Esophagus muscularis mucosa (tissue), 4 donors: ENCODE measurements around the gene NLGN3. TPM values are rescaled to one million over a fixed set of nuclear protein-coding genes. Genes with fewer than 3 reads are reported as not detected.

Source experiments
- DNase-seq: peaks from one replicate; pipeline ENCODE4 v3.0.0-alpha.2; 2017; ENCODE audit errors: extremely low spot score
- H3K27ac ChIP-seq, 4 donors: fragments of 200-600 bp; sonication (generic); replicated peaks in 1 of 4; 1 replicate in 3 of 4; 2 replicates in 1 of 4; pipeline ENCODE4 v1.5.1; 2016 to 2019; ENCODE audit warnings: mild to moderate bottlenecking in 1 of 4
- H3K27me3 ChIP-seq, 4 donors: fragments of 200-600 bp; sonication (generic); one replicate each; pipeline versions ENCODE4 v1.5.1 to v1.6.0; 2016 to 2019
- H3K36me3 ChIP-seq, 4 donors: fragments of 200-600 bp; sonication (generic); one replicate each; pipeline ENCODE4 v1.5.1; 2016 to 2019
- H3K4me1 ChIP-seq, 4 donors: fragments of 200-600 bp; sonication (generic); one replicate each; pipeline ENCODE4 v1.5.1; 2016 to 2019
- H3K4me3 ChIP-seq, 4 donors: fragments of 200-600 bp; sonication (generic); 1 replicate in 2 of 4; 2 replicates in 2 of 4; pipeline ENCODE4 v1.5.1; 2016 to 2019; ENCODE audit warnings: mild to moderate bottlenecking in 4 of 4, moderate library complexity in 1 of 4
- H3K9me3 ChIP-seq, 4 donors: fragments of 200-600 bp; sonication (generic); 1 replicate in 3 of 4; 2 replicates in 1 of 4; pipeline ENCODE4 v1.5.1; 2016 to 2019
- EP300 ChIP-seq: sonication (generic); formaldehyde crosslinking; IDR thresholded peaks from one replicate; pipeline ENCODE4 v1.6.1; 2017; ENCODE audit warnings: antibody characterized with exemption
- POLR2A ChIP-seq: fragments of 450-650 bp; IDR thresholded peaks from one replicate; pipeline ENCODE4 v1.6.1; 2017; ENCODE audit warnings: antibody characterized with exemption, moderate library complexity, mild to moderate bottlenecking, low read depth
- POLR2AphosphoS5 ChIP-seq, 2 donors: sonication (generic); formaldehyde crosslinking; IDR thresholded peaks; one replicate each; pipeline ENCODE4 v1.6.1; 2017; ENCODE audit warnings: antibody characterized with exemption in 2 of 2
- WGBS: methylation state at CpG from one replicate; pipeline ENCODE4 v1.1.5; 2018; 5-methylcytosine and 5-hydroxymethylcytosine counted together
- intact Hi-C: fragments of 100-400 bp; cut with DNase I; formaldehyde crosslinking; loops from one replicate; pipeline ENCODE4 v1.15.1; 2023
- total RNA-seq, 4 donors: library from RNA; depleted of rRNA; stranded (reverse); fragments of >200 nt; gene quantifications; one replicate each; pipeline versions ENCODE4 v1.1.0 to v1.2.1, GENCODE V29; 2016
- TF ChIP-seq, protein P1 (sequence below), 3 experiments: fragments of 200-600 bp in 2 of 3; fragments of 450-650 bp in 1 of 3; sonication (generic) in 2 of 3; IDR thresholded peaks; one replicate each; pipeline ENCODE4 v1.5.1; 2017 to 2019; ENCODE audit warnings: antibody characterized with exemption in 3 of 3, mild to moderate bottlenecking in 2 of 3, moderate library complexity in 1 of 3

NLGN3 gene
- total RNA-seq, 4 donors from 2014 or later, result 1.2 to 2.8 (median 2.4) TPM

DNA sequence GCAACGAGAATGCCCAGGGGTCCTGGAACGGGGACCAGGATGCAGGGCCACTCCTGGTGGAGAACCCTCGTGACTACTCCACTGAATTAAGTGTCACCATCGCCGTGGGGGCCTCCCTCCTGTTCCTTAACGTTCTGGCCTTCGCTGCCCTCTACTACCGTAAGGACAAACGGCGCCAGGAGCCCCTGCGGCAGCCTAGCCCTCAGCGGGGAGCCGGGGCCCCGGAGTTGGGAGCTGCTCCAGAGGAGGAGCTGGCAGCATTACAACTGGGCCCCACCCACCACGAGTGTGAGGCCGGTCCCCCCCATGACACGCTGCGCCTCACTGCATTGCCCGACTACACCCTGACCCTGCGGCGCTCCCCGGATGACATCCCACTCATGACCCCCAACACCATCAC, 24.9 kb downstream of the NLGN3 start:
- H3K27ac ChIP-seq, result no peak overlapping the region
- H3K4me3 ChIP-seq, result no peak overlapping the region
- intact Hi-C loops, result no loop called here
- H3K4me1 ChIP-seq, result no peaks in the 10 kb centered on the region
- H3K36me3 ChIP-seq, result peaks cover 0 to 5% (median 0%) of the 10 kb centered on the region in 4 donors
- H3K27me3 ChIP-seq, result no peaks in the 10 kb centered on the region
- H3K9me3 ChIP-seq, result no peaks in the 10 kb centered on the region
- 92% methylated on average over 20 of the region's 22 CpGs for WGBS
- no peak for DNase-seq
- TF ChIP-seq POLR2A, result no peak
- no peak for TF ChIP-seq POLR2AphosphoS5 (IDR thresholded peaks at IDR 0.05)
- TF ChIP-seq, protein P1, sequence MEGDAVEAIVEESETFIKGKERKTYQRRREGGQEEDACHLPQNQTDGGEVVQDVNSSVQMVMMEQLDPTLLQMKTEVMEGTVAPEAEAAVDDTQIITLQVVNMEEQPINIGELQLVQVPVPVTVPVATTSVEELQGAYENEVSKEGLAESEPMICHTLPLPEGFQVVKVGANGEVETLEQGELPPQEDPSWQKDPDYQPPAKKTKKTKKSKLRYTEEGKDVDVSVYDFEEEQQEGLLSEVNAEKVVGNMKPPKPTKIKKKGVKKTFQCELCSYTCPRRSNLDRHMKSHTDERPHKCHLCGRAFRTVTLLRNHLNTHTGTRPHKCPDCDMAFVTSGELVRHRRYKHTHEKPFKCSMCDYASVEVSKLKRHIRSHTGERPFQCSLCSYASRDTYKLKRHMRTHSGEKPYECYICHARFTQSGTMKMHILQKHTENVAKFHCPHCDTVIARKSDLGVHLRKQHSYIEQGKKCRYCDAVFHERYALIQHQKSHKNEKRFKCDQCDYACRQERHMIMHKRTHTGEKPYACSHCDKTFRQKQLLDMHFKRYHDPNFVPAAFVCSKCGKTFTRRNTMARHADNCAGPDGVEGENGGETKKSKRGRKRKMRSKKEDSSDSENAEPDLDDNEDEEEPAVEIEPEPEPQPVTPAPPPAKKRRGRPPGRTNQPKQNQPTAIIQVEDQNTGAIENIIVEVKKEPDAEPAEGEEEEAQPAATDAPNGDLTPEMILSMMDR (IDR thresholded peaks at IDR 0.05), result no peak
- TF ChIP-seq EP300, result no peak

GRCh38 chrX:71170660-71171059, 26.0 kb downstream of the NLGN3 start:
- intact Hi-C loops, result loop anchor here (10.0 kb wide), 2 partner anchors 176 to 194 kb away; partner anchors contain the start of gene TAF1
- H3K4me3 ChIP-seq, result no peak overlapping the region
- H3K36me3 ChIP-seq, result peaks cover 0 to 5% (median 0%) of the 10 kb centered on the region in 4 donors
- H3K27me3 ChIP-seq, result no peaks in the 10 kb centered on the region
- no peak overlapping the region for H3K27ac ChIP-seq
- no peaks in the 10 kb centered on the region for H3K9me3 ChIP-seq
- TF ChIP-seq POLR2AphosphoS5 (IDR thresholded peaks at IDR 0.05) (no peak), EP300 (no peak), POLR2A (no peak)
- TF ChIP-seq, protein P1 (IDR thresholded peaks at IDR 0.05), result no peak
- no peak for DNase-seq
- 77% methylated on average over 5 of the region's 5 CpGs for WGBS
- H3K4me1 ChIP-seq, result no peaks in the 10 kb centered on the region

DNA sequence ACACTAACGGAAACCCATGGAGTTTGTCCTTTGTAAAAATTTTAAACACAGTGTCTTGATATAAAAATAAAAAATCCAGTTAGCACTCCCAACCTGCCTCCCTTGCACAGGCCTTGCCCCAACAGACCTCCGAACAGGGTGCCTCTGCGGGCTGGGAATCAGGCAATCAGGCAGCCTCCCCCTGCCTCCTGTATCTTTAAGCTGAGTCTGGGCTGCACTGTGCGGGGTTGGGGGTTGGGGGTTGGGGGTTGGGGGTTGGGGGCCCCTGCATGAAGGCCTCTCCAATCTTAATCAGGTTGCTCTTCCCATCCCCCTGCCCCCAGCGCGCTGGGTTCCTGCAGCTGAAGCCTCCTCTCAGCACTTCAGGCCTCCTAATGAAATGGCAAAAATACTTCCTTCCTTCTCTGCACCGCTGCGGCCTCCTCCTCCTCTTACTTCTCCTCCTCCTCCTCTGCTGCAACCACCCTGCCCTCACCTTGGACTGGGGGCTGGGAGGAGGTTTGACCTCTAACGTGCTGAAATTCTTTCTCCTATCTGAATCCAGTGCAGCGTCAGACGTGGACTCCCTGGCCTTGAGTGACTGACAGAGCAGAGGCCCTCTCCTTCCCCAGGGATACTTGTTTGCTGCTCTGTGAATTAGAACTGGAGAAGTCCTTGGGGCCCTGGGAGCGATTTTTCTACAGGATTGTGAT, 26.6 kb downstream of the NLGN3 start:
- no peaks in the 10 kb centered on the region for H3K9me3 ChIP-seq
- WGBS, result 50% methylated on average over 12 of the region's 12 CpGs
- TF ChIP-seq POLR2AphosphoS5 (IDR thresholded peaks at IDR 0.05), result no peak
- TF ChIP-seq, protein P1 (IDR thresholded peaks at IDR 0.05), result no peak
- no peak for TF ChIP-seq POLR2A
- TF ChIP-seq EP300, result no peak
- no peak overlapping the region for H3K27ac ChIP-seq
- no peaks in the 10 kb centered on the region for H3K27me3 ChIP-seq
- DNase-seq, result no peak
- H3K4me1 ChIP-seq, result no peaks in the 10 kb centered on the region
- intact Hi-C loops, result loop anchor here (10.0 kb wide), 2 partner anchors 176 to 194 kb away; partner anchors contain the start of gene TAF1
- H3K36me3 ChIP-seq, result peaks cover 0 to 5% (median 0%) of the 10 kb centered on the region in 4 donors
- no peak overlapping the region for H3K4me3 ChIP-seq

DNA sequence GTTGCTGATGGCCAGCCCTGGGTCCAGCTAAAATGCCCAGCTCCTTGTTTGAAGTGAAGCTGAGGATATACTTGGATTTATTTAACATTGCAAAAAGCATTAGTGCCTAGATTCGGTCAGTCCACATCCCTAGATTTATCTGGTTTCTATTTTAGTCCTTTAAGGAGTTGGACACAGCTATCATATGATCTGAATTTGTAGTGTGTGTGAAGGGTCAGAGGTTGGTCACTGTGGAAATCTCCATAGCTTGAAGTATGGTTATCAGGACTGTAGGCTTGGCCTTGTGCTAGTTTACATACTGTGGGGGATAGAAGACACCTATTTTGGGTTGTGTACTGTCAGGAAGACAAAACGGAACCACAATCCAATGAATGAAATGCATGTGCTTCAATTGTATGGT, 28.8 kb downstream of the NLGN3 start:
- H3K27me3 ChIP-seq, result no peaks in the 10 kb centered on the region
- 69% methylated on average over 2 of the region's 2 CpGs for WGBS
- TF ChIP-seq POLR2AphosphoS5 (IDR thresholded peaks at IDR 0.05) (no peak), POLR2A (no peak), EP300 (no peak)
- TF ChIP-seq, protein P1 (IDR thresholded peaks at IDR 0.05), result no peak
- no peaks in the 10 kb centered on the region for H3K9me3 ChIP-seq
- H3K27ac ChIP-seq, result no peak overlapping the region
- no peaks in the 10 kb centered on the region for H3K4me1 ChIP-seq
- no peak overlapping the region for H3K4me3 ChIP-seq
- peaks cover 0 to 5% (median 0%) of the 10 kb centered on the region in 4 donors for H3K36me3 ChIP-seq
- no peak for DNase-seq
- intact Hi-C loops, result loop anchor here (10.0 kb wide), 2 partner anchors 179 to 191 kb away; partner anchors contain the start of gene TAF1
